GM12878 (cell line): Measurements from ENCODE around the gene MAML3.

Experiments used
- EP300 ChIP-seq, 2 experiments: fragments of 150-350 bp in 1 of 2; IDR thresholded peaks; 2 replicates each; pipeline ENCODE4 v1.6.1; 2011 to 2012; ENCODE audit warnings: low read depth in 2 of 2, low read length in 2 of 2, borderline replicate concordance in 1 of 2, improper control_type of control experiment in 1 of 2, inconsistent platforms in 1 of 2; ENCODE audit not compliant: control insufficient read depth in 1 of 2
- EZH2 ChIP-seq: IDR thresholded peaks from 2 replicates; pipeline ENCODE4 v1.6.1; 2012; ENCODE audit warnings: low read depth, mild to moderate bottlenecking, control low read depth, inconsistent platforms, low read length, borderline replicate concordance; ENCODE audit not compliant: control insufficient read depth
- FOXM1 ChIP-seq: IDR thresholded peaks from 2 replicates; pipeline ENCODE4 v1.6.1; 2012; ENCODE audit warnings: low read depth, mild to moderate bottlenecking, inconsistent platforms, low read length, moderate library complexity
- MAX ChIP-seq: IDR thresholded peaks from 2 replicates; pipeline ENCODE4 v1.6.1; 2012; ENCODE audit warnings: low read depth, low read length, improper control_type of control experiment
- MYB ChIP-seq: fragments of 150-350 bp; IDR thresholded peaks from 2 replicates; pipeline ENCODE4 v1.6.1; 2014; ENCODE audit warnings: mild to moderate bottlenecking, low read depth, low read length, borderline replicate concordance
- POLR2AphosphoS5 ChIP-seq: IDR thresholded peaks from 2 replicates; pipeline ENCODE4 v1.6.1; 2011; ENCODE audit warnings: mild to moderate bottlenecking, low read length, inconsistent platforms
- TCF12 ChIP-seq: IDR thresholded peaks from 2 replicates; pipeline ENCODE4 v1.6.1; 2011; ENCODE audit warnings: low read depth, mild to moderate bottlenecking, low read length
- TF ChIP-seq, protein P1 (sequence below), 3 experiments: IDR thresholded peaks in 2 of 3; conservative IDR thresholded peaks in 1 of 3; 2 replicates each; pipeline ENCODE4 v1.5.1; 2011; ENCODE audit warnings: low read depth in 3 of 3, low read length in 3 of 3, mild to moderate bottlenecking in 3 of 3, control low read depth in 2 of 3, moderate library complexity in 2 of 3, inconsistent platforms in 1 of 3, mixed read lengths in 1 of 3; ENCODE audit not compliant: control insufficient read depth in 2 of 3, insufficient read depth in 1 of 3; ENCODE audit errors: extremely low read depth in 1 of 3
- TF ChIP-seq, protein P2 (sequence below): IDR thresholded peaks from 2 replicates; pipeline ENCODE4 v1.6.1; 2011; ENCODE audit warnings: mild to moderate bottlenecking, low read depth, low read length, moderate library complexity; ENCODE audit not compliant: insufficient replicate concordance

DNA sequence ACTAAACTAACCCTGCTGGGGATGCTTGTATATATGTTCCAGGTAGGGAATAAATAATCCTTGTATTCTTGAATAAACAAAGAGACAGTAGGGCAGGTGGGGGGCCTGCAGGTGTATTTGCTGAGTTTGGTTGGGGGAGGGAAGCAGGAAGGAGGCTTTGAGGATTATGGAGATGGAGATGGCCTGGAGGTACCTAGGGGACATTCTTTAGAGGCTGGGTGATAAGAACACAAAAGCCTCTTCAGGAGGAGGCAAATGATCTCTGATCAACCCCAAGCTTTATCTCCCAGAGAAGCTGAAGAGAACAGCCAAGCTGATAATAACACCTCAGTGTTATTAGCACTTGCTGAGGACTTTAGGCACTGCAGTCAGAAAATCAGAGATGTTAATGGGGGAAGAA is 300.7 kb downstream of the MAML3 start:
- TF ChIP-seq EZH2 (no peak), MAX (no peak), TCF12 (no peak), POLR2AphosphoS5 (no peak), FOXM1 (no peak), EP300 (IDR thresholded peaks at IDR 0.05; ENCODE audit: borderline replicate concordance in 1 of 2, control insufficient read depth in 1 of 2, low read depth in 2 of 2, low read length in 2 of 2) (no peak), MYB (no peak)
- TF ChIP-seq, protein P1, sequence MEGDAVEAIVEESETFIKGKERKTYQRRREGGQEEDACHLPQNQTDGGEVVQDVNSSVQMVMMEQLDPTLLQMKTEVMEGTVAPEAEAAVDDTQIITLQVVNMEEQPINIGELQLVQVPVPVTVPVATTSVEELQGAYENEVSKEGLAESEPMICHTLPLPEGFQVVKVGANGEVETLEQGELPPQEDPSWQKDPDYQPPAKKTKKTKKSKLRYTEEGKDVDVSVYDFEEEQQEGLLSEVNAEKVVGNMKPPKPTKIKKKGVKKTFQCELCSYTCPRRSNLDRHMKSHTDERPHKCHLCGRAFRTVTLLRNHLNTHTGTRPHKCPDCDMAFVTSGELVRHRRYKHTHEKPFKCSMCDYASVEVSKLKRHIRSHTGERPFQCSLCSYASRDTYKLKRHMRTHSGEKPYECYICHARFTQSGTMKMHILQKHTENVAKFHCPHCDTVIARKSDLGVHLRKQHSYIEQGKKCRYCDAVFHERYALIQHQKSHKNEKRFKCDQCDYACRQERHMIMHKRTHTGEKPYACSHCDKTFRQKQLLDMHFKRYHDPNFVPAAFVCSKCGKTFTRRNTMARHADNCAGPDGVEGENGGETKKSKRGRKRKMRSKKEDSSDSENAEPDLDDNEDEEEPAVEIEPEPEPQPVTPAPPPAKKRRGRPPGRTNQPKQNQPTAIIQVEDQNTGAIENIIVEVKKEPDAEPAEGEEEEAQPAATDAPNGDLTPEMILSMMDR (IDR thresholded peaks at IDR 0.05 in 2 of 3, conservative IDR thresholded peaks at IDR 0.05 in 1 of 3; ENCODE audit: control insufficient read depth in 2 of 3, extremely low read depth in 1 of 3, insufficient read depth in 1 of 3, low read depth in 3 of 3, low read length in 3 of 3), result no peak
- TF ChIP-seq, protein P2, sequence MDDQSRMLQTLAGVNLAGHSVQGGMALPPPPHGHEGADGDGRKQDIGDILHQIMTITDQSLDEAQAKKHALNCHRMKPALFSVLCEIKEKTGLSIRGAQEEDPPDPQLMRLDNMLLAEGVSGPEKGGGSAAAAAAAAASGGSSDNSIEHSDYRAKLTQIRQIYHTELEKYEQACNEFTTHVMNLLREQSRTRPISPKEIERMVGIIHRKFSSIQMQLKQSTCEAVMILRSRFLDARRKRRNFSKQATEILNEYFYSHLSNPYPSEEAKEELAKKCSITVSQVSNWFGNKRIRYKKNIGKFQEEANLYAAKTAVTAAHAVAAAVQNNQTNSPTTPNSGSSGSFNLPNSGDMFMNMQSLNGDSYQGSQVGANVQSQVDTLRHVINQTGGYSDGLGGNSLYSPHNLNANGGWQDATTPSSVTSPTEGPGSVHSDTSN, result no peak
